Measurements from ENCODE around the gene CENPS.
"Not testable (repeated sequence)": the region's sequence is repeated elsewhere in the genome, so short reads cannot be mapped to it uniquely, and the experiment has no call there.

CENPS gene

DNA sequence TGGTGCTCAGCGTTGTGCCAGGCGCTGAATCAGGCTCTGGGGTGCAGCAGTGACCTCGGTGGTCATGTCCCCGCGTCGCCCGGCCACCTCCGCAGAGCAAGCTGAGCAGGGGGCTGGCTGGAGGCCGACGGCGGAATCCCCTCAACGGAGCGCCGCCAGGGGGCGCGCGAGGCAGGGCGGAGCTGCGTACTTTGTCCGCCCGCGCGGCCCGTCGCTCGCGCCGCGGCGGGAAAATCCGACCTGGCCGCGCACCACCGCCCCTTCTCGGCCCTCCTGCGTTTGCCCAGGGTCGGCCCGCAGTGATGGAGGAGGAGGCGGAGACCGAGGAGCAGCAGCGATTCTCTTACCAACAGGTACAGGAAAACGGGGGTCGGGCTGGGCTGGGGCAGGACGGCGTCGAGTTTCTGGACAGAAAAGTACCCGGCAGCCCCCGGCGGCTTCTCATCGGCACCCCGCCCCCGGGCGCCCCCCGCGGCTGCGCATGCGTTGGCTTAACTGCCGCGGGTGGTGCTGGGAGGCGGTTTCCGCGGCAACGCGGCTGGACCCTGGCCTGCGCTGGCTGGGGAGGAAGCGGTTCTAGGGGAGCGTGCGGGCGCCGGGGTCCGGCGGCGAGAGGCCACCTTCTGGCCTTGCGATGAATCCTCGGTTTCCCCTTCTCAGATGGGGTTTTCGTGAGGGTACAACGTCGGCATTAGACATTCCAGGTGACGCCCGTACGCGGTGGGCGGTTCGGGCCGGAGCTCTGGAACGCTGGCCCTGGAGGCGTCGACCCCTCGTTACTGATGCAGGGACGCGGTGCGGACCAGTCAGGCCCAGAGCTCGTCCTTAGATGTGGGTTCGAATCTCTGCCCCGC lies at the start of gene CENPS:
Gene CENPS (plus strand): TSS at position 218 of the 854 bp plus-strand sequence. CDS start 85 bp downstream, at position 303.
- peak; percentile 79 for DNase-seq

DNA sequence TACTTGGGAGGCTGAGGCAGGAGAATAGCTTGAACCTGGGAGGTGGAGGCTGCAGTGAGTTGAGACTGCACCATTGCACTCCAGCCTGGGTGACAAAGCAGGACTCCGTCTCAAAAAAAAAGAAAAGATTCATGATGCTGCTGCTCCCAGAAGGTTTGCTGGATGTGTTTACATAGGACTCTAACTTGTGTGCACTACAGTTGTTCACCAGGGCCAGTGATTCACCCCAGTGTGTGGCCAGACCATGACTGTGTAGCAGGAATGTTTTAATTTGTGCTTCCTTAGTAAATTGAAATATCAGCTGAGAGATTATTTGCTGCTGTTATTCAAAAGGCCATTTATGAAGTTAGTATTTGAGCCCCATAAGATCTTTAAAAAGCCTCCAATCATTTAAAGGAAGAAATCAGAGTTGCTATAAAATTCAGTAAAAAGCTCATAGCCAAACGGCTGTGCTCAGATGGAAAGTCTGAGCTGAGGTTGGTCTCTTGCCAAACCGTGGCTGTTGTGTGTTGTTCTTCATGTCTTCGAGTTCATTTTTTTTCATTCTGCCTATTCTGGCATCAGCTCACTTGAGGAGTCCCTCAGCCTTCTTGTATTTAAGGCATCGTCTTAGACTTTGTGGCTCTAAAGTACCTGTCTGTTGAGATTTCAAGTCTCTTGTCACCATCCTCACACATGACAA lies 49.5 kb upstream of the CENPS start:
- DNase-seq = no peak

DNA sequence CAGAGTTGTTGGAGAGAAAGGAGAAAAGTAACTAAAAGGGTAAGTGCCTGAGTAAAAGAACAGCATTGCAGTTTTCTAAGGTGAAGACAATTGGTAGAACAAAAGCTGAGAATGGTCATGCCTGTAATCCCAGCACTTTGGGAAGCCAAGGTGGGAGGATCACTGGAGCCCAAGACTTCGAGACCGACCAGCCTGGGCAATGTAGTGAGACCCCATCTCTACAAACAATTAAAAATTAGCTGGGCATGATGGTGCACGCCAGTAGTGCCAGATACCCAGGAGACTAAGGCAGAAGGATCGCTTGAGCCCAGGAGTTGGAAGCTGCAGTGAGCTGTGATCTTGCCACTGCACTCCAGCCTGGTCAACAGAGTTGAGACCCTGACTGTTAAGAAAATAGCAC lies 46.6 kb upstream of the CENPS start:
- DNase-seq = no peak

DNA sequence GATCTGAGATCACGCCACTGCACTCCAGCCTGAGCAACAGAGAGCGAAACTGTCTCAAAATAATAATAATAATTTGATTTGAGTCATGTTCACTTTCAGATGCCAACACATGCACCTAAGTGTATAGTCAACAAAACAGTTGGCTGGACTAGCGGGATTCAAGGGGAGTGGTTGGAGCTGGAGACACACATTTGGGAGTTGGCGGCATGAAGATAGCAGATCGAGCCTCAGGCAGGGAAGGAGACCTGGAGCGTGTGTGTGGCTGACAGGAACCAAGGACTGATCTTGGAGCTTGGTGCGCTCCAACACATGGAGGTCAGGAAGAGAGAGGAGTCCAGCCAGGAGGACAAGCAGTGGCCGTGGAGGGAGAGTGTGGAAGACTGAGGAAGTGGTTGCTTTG lies 46.0 kb upstream of the CENPS start:
- DNase-seq = no peak

DNA sequence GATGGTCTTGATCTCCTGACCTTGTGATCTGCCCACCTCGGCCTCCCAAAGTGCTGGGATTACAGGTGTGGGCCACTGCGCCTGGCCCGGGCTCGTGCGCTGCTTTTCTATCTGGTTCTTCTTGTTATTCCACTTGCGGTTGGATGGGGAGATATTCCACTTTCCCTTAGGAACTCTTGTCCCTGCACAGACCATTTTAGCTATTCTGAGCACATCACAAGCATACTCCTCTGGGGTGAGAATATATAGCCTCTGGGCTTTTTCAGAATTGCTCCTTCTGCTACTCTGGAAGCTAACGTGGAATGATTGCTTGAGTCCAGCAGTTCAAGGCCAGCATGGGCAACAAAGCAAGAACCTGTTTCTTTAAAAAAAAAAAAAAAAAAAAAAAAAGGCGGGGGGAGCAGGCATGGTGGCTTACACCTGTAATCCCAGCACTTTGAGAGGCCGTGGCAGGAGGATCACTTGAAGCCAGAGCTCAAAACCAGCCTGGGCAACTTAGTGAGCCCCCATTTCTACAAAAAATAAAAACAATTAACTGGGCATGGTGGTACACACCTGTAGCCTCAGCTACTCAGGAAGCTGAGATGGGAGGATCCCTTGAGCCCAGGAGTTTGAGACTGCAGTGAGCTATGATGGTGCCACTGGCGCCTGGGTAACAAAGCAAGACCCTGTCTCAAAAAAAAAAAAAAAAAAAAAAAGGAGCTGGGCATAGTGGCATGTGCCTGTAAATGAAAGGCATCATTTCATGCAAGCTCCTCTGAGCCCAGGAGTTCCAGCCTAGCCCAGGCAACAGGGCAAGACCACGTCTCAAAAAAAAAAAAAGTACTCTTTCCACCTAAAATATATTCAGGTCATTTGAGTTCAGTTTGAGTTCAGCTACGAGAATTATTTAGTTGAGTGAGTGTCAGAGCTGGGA lies 43.2 kb upstream of the CENPS start:
- no peak for DNase-seq

DNA sequence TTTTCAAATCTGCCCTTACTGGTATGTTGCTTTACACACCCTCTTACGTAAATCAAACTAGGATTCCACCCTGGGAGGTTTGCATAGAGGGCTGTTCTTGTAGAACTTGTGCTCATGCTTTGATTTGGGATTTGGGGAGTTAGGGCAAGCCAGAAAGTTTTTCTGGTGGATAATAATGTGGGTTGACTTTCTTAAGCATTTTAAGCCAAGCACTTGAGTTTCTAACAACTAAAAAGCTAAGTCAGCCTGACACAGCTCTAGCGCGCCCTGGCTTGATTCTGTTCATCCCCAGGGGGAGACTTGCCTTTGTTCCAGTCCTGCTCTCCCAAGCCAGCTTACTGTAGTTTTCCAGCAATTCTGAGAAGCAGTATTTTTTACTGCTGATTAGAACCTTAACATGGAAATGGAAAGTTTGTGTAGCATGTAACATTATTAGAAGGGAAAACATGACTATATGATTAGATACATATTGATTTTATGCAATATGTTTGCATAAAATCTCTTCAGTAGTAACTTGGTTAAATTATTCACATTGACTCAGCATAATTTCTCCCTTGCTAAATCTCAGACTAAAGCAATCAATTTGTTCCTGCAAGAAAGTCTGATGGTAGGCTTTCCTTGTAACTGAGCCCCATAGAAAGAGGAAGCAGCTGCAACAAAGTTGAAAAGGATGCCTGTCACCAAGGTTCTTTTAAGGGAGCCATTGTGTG lies 42.4 kb upstream of the CENPS start:
- DNase-seq = peak; percentile 65

DNA sequence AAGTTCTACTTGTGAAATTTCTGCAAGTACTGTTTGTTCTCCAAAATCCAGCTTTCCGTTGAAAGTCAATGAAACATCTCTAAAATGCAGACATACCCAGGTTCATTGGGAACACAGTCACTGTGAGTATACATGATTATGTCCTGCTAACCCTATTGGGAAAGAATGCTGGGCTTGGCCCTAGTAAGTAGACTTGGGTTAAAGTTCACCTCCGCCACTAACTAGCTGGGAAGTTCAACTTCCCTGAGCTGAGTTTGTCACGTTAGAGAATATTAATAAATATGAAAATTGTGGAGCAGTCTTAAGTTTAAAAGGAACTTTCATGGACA lies 41.9 kb upstream of the CENPS start:
- no peak for DNase-seq

DNA sequence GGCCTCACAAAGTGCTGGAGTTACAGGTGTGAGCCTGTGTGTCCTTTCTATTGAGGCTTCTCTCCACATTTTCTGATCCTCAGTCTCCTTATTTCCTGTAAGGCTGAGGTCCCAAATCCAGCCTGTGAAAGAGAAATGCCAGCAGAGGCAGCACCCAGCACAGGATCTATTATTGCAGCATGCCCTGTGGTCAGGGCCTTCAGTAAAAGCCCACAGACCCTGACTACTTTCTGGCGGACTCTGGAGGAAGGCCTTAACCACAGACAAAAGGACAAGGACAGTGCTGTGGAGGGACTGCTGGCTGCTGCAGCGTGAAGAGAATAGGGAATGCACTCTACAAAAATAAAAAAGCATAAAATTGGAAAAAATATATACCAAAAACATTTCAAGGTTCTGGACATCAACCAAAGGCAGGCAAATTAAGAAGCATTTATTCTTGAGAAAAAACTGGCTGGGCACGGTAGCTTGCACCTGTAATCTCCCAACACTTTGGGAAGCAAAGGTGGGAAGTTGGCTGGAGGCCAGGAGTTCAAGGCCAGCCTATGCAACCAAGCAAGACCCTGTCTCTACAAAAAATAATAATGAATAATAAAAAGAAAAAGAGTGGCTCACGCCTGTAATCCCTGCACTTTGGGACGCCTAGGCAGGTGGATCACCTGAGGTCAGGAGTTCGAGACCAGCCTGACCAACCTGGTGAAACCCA lies 40.8 kb upstream of the CENPS start:
- no peak for DNase-seq

DNA sequence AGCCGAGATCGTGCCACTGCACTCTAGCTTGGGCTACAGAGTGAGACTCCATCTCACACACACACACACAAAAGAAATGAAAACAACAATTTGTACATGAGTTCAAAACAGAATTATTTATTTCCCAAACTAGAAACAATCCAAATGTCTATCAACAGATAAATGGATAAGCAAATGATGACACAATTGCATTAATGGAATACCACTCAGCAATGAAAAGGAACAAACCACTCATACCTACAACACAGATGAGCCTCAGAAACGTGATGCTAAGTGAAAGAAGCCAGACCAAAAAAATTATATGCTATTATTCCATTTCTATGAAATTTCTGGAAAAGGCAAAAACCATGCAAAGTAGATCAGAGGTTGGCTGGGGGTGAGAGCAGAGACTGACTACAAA lies 33.4 kb upstream of the CENPS start:
- DNase-seq = no peak

DNA sequence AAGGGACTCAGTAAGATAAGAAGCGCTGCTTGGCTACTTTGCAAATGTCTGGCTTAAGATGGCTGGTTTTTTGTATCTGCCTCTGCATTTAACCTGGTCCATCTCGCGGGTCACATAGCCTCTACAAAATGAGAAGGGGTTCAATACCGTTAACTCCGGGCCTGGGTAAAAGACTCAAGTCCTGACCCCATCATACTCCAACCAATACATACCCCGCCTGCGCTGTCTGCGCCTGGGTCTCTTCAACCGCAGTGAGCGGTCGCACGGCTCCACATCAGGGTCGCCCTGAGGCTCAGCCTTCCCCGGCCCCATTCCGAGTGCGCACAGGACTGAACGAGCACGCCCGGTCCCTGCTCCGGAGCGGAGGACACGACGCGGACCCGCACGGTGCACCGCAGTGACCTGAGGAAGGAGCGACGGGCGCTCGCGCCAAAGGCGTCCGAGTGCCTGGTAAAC lies 31.9 kb upstream of the CENPS start:
- DNase-seq = no peak

DNA sequence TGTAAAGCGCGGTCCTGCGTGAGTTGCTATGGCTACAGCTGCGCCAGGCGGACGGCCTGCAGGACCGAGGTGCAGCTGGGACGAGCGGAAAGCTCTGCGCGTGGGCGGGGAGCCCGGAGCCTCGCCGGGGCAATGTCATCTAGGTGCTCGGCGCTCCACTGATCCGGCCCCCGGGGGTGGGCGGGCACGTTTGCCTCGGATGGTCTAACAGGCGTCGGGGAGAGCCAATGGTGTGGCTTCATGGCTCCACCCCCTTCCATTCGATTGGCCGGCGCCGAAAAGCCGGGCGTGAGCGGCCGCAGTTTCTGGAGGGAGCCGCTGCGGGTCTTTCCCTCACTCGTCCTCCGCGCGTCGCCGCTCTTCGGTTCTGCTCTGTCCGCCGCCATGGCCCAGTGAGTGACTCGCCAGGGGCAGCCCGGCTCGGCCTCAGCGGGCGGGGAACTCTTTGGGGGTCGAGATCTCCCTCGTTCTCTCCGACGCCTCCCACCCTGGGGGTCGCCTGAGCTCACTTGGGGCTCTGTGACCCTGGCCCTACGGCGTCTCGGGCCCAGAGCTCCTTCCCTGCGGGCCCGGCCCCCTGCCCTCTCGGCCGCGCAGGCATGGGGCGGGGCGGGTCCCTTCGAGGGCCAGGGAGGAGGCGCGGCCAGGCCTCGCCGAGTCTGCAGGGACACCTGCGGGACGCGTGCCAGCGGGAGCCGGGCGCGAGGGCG lies 31.3 kb upstream of the CENPS start, which contains the start of gene PGD:
Gene PGD (plus strand): TSS at position 331 of the 710 bp plus-strand sequence. CDS start 54 bp downstream, at position 385.
- DNase-seq = peak; percentile 97

DNA sequence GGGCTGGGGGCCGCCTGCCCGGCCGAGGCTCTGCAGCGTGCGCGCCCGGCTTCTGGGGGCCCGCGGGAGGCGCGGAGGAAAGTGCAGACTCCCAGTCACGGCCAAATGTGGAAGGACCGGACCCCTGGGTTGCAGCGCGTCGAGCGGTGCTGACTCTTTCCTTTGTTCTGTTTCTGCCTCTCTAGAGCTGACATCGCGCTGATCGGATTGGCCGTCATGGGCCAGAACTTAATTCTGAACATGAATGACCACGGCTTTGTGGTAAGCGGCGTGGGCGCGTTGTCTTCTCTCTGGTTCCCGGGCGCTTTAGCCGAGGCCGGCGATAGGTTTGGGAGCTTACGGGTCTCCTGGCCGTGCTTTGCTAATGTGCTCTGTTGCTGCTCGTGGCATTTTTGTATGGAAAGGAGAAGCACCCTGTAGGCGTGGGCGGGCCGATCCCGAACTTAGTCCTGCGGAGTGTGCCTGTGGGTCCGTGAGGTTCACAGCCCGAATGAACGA lies 30.7 kb upstream of the CENPS start:
- no peak for DNase-seq

DNA sequence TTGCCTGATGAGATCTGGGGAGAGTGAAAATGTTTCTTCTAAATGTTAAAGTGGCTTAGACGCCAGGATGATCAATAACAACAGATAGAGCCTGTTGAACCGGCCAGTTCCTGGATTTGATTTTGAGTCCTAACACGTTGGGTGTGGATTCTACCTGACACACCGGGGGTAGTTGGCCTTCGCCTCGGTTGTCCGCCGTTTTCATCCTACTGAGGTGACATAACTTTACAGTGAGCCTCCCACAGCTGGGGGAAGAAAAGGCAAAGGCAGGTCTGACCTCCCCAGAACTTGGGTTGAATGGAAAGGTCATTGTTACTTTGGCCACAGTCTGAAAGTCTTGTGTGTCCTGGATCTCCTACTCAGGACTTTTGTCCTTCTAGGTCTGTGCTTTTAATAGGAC lies 30.2 kb upstream of the CENPS start:
- DNase-seq = no peak

DNA sequence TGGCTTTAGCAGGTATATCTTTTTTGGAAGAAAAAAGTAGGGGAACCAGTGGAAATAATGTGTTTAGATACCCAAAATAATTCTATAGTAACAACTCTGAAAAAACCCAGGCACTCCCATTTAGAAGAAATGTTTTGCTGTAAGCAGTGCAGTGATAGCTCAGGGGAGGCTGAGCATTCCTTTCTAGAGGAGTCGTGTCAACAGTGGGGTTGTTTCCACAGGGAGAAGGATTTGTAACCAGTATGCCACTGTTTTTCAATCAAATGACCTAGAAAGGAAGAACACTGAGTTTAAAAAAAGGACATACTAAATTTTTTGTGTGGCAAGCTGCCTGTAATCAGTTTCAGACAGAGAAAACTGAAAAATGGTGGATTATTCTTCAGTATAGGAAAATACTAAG lies 29.0 kb upstream of the CENPS start:
- DNase-seq = no peak

DNA sequence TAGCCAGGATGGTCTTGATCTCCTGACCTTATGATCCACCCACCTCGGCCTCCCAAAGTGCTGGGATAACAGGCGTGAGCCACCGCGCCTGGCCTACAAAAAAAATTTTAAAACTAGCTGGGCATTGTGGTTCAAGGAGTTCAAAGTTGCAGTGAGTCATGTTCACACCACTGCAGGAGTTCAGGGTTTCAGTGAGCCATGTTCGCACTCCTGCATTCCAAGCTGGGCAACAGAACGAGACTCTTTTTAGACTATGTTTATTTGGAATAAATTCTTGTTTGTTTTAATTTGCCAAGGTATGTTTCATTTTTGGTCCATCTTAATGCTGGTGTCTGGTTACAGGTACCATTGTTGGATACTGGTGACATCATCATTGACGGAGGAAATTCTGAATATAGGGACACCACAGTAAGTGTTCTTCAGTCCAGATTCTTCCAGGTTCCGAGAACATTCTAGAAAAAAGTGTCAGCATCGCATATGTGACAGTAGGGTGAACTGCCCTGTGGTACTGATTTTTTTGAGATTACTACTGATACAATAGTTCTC lies 27.4 kb upstream of the CENPS start:
- no peak for DNase-seq

DNA sequence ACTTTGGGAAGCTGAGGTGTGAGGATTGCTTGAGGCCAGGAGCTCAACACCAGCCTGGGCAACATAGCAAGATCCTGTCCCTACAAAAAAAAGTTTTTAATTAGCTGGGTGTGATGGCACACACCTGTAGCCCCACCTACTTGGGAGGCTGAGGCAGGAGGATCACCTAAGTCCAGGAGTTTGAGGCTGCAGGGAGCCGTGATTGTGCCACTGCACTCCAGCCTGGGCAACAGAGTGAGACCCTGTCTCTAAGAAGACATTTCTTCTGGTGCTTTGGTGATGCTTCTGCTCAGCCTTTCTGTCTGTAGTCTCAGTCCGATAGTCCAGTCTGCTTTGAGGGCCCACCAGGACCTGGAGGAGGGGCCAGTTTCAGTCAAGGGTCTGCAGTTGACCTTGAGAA lies 23.0 kb upstream of the CENPS start:
- no peak for DNase-seq

DNA sequence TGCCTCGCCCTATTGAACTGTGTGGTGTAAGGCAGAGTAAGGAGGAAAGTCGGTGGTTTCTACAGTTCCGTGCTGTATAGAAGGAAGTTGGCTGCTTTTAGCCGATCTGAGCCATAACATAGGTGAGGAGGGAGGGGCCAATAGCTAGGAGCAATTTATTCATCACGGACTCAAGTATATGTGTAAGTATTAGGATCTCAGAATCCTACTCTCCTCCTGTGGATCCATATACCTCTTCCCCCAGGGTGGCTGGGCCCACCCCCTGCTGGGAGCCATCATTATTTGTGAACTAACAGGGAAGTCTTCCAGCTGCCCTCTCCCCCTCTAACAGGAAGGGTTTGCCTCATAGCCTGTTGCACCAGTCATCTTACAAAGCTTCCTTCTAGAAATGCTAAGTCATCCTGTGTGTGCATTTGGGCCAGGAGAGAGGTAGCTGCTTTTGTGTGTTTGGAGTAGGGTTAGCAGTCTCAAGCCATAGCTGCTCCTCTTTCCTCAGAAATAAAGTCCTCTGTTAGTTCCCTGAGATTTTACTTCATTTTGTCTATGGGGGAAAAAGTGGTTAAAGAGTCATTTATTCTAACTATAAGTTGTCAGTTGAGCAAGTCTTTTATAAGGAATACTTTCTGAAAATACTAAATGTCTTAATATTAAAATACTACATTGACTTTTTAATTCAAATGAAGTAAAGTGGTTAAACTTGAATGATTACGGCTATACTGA lies 14.9 kb upstream of the CENPS start:
- DNase-seq = peak; percentile 87

DNA sequence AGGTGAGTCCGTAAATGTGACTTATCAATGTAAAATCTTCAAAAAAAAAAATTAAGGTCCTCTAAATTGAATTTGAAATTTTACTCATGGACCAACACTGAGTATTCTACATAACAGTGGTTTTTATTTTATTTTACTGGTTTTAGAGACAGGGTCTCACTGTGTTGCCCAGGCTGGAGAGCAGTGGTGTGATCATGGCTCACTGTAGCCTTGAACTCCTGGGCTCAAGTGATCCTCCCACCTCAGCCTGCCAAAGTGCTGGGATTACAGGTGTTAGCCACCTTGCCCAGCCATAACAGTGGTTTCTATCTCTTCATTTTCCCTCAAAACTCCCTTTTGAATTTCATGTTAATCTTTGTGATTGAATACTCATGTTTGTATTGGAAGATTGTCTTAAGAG lies 14.3 kb upstream of the CENPS start:
- not testable (repeated sequence) for DNase-seq

DNA sequence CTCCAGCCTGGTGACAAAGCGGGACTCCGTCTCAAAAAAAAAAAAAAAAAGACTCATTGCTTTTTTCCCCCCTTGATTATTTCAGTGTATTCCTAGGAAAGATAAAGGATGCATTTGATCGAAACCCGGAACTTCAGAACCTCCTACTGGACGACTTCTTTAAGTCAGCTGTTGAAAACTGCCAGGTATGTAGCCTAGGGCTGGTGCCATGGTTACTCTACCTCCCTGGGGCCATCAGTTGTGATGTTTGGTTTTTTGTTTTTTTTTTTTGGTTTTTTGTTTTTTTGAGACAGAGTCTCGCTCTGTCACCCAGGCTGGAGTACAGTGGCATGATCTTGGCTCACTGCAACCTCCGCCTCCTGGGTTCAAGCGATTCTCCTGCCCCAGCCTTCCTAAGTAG lies 11.5 kb upstream of the CENPS start:
- not testable (repeated sequence) for DNase-seq

DNA sequence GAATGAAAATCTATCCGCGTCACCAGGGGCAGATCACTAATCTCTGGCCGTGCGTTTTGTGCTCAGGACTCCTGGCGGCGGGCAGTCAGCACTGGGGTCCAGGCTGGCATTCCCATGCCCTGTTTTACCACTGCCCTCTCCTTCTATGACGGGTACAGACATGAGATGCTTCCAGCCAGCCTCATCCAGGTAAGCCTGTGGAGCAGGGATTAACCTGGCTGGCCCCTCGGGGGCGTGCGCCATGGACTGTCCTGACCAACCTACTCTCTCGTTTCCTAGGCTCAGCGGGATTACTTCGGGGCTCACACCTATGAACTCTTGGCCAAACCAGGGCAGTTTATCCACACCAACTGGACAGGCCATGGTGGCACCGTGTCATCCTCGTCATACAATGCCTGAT lies 10.9 kb upstream of the CENPS start:
- no peak for DNase-seq

Measured in GDM1 (cell line).